Body of pancreas (tissue), 4 donors: ENCODE results near the gene TFAM. TPM values are rescaled to one million over a fixed set of nuclear protein-coding genes. Genes with fewer than 3 reads are reported as not detected.
A peak's percentile ranks its signal among the peaks of the same experiment; 100 is the strongest.

ENCODE experiments used
- ATAC-seq: fragments of 150-250 bp; one replicate; pipeline ENCODE4 v1.9.1; 2016
- DNase-seq, 4 donors: peaks; one replicate each; pipeline ENCODE4 v3.0.0-alpha.2; 2019
- H3K27ac ChIP-seq, 4 donors: fragments of 200-600 bp; sonication (generic); 1 replicate in 3 of 4; 2 replicates in 1 of 4; pipeline versions ENCODE4 v1.5.1 to v1.6.1; 2016 to 2019; ENCODE audit warnings: mild to moderate bottlenecking in 1 of 4, mixed read lengths in 1 of 4, moderate library complexity in 1 of 4
- H3K27me3 ChIP-seq, 2 donors: fragments of 200-600 bp; sonication (generic); one replicate each; pipeline ENCODE4 v1.6.0; 2016; ENCODE audit warnings: mild to moderate bottlenecking in 1 of 2
- H3K36me3 ChIP-seq, 2 donors: fragments of 200-600 bp; sonication (generic); replicated peaks in 1 of 2; 2 replicates each; pipeline ENCODE4 v1.5.1; 2016; ENCODE audit warnings: low read depth in 2 of 2; ENCODE audit not compliant: insufficient read depth in 1 of 2
- H3K4me1 ChIP-seq: fragments of 200-600 bp; sonication (generic); one replicate; pipeline ENCODE4 v1.6.0; 2016
- H3K4me3 ChIP-seq, 2 donors: fragments of 200-600 bp; sonication (generic); 1 replicate in 1 of 2; 2 replicates in 1 of 2; pipeline ENCODE4 v1.5.1; 2016 to 2019
- H3K9me3 ChIP-seq, 3 donors: fragments of 200-600 bp; sonication (generic); 1 replicate in 2 of 3; 2 replicates in 1 of 3; pipeline ENCODE4 v1.5.1; 2016
- POLR2A ChIP-seq, 3 donors: fragments of 450-650 bp; IDR thresholded peaks; one replicate each; pipeline ENCODE4 v1.6.1; 2016; ENCODE audit warnings: antibody characterized with exemption in 3 of 3, mild to moderate bottlenecking in 2 of 3
- WGBS, 2 donors: methylation state at CpG; one replicate each; pipeline ENCODE4 v1.1.5; 2017; 5-methylcytosine and 5-hydroxymethylcytosine counted together
- intact Hi-C: fragments of 100-400 bp; cut with DNase I; formaldehyde crosslinking; loops from one replicate; pipeline ENCODE4 v1.15.1; 2023
- total RNA-seq, 2 donors: library from RNA; depleted of rRNA; stranded (reverse); fragments of >200 nt; gene quantifications; one replicate each; pipeline ENCODE4 v1.1.0, GENCODE V29; 2016
- TF ChIP-seq, protein P1 (sequence below), 7 experiments: fragments of 450-650 bp in 4 of 7; fragments of 200-600 bp in 3 of 7; sonication (generic) in 3 of 7; IDR thresholded peaks; one replicate each; pipeline ENCODE4 v1.5.1; 2016 to 2019; ENCODE audit warnings: antibody characterized with exemption in 7 of 7

TFAM gene
- total RNA-seq, 2 donors from 2014 or later = 2.6 to 10.1 TPM

DNA sequence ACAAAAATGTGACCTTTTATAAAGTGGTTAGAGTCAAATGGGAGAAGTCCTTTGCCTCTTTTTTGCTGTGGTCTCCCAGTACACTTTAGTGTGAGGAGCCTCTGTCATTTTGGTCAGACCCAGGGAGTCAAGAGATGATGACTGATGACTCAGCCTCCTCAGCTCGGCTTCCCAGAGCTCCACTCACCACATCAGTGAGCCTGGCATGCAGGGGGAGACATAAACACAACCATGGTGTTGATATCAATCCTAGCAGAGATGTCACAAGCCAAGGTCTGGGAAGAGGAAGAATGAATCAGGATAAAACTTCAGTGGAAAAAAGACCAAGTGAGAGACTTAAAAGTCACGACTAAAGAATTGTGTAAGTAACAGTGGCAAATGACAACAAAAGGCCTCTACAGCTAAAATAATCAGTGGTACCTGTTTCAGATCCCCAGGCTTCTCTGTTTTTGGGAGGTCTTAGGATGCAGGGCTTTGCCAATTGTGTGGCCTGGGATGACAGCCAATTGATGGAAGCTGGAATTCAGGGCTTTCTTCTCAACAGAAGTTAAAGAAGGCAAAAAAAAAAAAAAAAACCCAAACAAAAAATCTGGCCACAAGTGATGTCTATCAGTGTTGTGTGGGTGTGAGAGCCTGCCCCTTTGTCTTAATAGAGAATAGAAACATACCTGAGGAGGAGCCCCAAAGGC is 50.2 kb downstream of the TFAM start:
- Histone ChIP-seq H3K27ac (peak overlapping the region in 2 of 4 donors; percentile 26 to 40), H3K4me1 (no peaks in the 10 kb centered on the region)

DNA sequence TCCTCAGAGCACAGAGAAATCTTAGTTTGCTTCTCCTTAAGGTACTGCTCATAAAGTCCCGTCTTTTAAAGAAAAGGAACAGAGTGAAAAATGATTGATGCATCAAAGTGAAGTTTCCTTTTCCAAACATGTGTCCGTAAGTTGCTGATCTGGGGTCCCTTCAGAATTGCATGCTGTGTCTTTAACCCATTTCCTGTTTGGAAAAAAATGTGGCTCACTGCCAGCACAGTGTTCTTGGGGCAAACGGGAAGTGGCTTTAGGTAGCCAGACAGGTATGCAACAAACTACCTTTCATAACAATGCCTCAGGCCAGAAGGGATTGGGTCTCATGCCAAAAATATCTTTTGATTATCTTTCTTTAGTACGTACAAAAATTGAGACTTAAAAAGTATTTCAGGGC is 50.9 kb downstream of the TFAM start:
- Histone ChIP-seq H3K36me3 (no peaks in the 10 kb centered on the region), H3K9me3 (peaks cover 0 to 10% (median 0%) of the 10 kb centered on the region in 3 donors), H3K4me1 (no peaks in the 10 kb centered on the region), H3K27me3 (no peaks in the 10 kb centered on the region), H3K27ac (no peak overlapping the region), H3K4me3 (no peak overlapping the region)
- WGBS, 2 donors = 37 to 49% methylated on average over 4 of the region's 4 CpGs
- intact Hi-C loops = no loop called here
- TF ChIP-seq, protein P1, sequence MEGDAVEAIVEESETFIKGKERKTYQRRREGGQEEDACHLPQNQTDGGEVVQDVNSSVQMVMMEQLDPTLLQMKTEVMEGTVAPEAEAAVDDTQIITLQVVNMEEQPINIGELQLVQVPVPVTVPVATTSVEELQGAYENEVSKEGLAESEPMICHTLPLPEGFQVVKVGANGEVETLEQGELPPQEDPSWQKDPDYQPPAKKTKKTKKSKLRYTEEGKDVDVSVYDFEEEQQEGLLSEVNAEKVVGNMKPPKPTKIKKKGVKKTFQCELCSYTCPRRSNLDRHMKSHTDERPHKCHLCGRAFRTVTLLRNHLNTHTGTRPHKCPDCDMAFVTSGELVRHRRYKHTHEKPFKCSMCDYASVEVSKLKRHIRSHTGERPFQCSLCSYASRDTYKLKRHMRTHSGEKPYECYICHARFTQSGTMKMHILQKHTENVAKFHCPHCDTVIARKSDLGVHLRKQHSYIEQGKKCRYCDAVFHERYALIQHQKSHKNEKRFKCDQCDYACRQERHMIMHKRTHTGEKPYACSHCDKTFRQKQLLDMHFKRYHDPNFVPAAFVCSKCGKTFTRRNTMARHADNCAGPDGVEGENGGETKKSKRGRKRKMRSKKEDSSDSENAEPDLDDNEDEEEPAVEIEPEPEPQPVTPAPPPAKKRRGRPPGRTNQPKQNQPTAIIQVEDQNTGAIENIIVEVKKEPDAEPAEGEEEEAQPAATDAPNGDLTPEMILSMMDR (IDR thresholded peaks at IDR 0.05) = no peak
- no peak for TF ChIP-seq POLR2A (IDR thresholded peaks at IDR 0.05)
- ATAC-seq (no peak), DNase-seq (peak in 2 of 4 donors; percentile 10 to 30)

More for the DNA sequence above, 50.2 kb downstream of the TFAM start:
- ATAC-seq (peak; percentile 55), DNase-seq (peak in 1 of 4 donors; percentile 51)
- Histone ChIP-seq H3K36me3 (no peaks in the 10 kb centered on the region), H3K4me3 (no peak overlapping the region), H3K9me3 (peaks cover 0 to 8% (median 0%) of the 10 kb centered on the region in 3 donors), H3K27me3 (no peaks in the 10 kb centered on the region)
- no peak for TF ChIP-seq POLR2A (IDR thresholded peaks at IDR 0.05)
- TF ChIP-seq, protein P1 (IDR thresholded peaks at IDR 0.05) = no peak
- intact Hi-C loops = no loop called here
- 46 to 52% methylated on average over 2 of the region's 2 CpGs for WGBS, 2 donors

DNA sequence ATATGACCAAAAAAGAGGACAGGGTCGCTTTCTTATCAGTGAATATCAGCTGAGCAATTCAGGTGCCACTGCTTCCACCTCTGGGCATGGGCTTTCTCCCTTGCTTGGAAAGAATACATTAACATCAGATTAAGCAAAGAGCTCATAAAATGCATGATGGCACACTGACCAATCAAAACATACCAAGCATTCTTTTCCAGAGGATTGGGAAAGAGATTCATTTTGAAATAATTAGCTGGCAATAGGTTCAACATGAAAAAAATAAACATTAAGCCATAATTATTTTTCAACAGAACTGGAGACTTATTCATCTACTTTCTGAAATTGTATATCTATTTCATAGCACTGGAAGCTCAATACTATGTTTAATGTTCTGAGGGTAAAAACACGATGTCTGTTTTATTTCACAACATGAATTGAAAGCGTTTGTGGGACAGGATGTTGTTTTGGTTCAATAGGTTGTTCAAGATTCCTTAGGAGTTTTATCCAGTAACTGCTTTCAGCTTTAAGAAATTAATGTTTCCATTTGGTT is 53.2 kb downstream of the TFAM start:
- Histone ChIP-seq H3K9me3 (peaks cover 0 to 10% (median 0%) of the 10 kb centered on the region in 3 donors), H3K4me1 (no peaks in the 10 kb centered on the region), H3K27ac (peak overlapping the region in 1 of 4 donors; percentile 27), H3K27me3 (no peaks in the 10 kb centered on the region), H3K4me3 (no peak overlapping the region), H3K36me3 (no peaks in the 10 kb centered on the region)
- TF ChIP-seq, protein P1 (IDR thresholded peaks at IDR 0.05) = no peak
- no peak for TF ChIP-seq POLR2A (IDR thresholded peaks at IDR 0.05)
- ATAC-seq (no peak), DNase-seq (no peak)
- intact Hi-C loops = no loop called here
- 37 to 39% methylated on average over 3 of the region's 3 CpGs for WGBS, 2 donors

DNA sequence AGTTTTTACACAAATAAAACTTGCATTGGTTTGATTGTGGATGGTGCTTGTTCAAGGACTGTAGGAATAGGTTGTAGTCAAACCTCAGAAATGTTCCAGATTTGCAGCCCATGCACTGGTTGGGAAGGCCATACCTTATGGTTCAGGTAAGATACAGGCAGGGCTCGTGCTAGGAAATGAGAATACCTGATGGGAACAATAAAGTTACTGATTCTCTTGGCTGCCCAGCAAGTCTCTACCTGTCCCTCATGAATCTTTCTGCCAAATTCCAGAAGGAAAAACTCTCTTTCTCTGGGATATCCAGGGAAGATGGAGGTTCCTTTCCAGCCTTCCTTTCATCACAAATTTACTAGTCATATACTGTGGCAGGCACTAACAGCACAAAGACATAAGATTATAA is 53.8 kb downstream of the TFAM start:
- intact Hi-C loops = no loop called here
- Histone ChIP-seq H3K27ac (no peak overlapping the region), H3K27me3 (no peaks in the 10 kb centered on the region), H3K4me1 (no peaks in the 10 kb centered on the region), H3K36me3 (no peaks in the 10 kb centered on the region), H3K9me3 (peaks cover 0 to 10% (median 0%) of the 10 kb centered on the region in 3 donors), H3K4me3 (no peak overlapping the region)
- 47 to 63% methylated on average over 1 of the region's 1 CpG for WGBS, 2 donors
- no peak for ATAC-seq
- no peak for TF ChIP-seq POLR2A (IDR thresholded peaks at IDR 0.05)
- TF ChIP-seq, protein P1 (IDR thresholded peaks at IDR 0.05) = no peak
- no peak for DNase-seq
